HS-5 (cell line): ENCODE results near the gene INTS4.
"Not testable (repeated sequence)": the region's sequence is repeated elsewhere in the genome, so short reads cannot be mapped to it uniquely, and the experiment has no call there.

Source experiments
- DNase-seq: peaks from one replicate; pipeline ENCODE4 v3.0.0-alpha.2; 2012; ENCODE audit warnings: low read depth

The INTS4 gene

GRCh38 chr11:77958583-77959177 is 35.8 kb downstream of the INTS4 start:
- not testable (repeated sequence) for DNase-seq

- DNase-seq, result peak; percentile 15
Measured at GRCh38 chr11:77943296-77943695, 51.2 kb downstream of the INTS4 start.

- not testable (repeated sequence) for DNase-seq
Measured at GRCh38 chr11:77942465-77942864, 52.0 kb downstream of the INTS4 start.

GRCh38 chr11:77933596-77933995 is 60.9 kb downstream of the INTS4 start:
- DNase-seq, result not testable (repeated sequence)

- not testable (repeated sequence) for DNase-seq
Measured at GRCh38 chr11:77930334-77931208, 63.9 kb downstream of the INTS4 start.

- not testable (repeated sequence) for DNase-seq
Measured at GRCh38 chr11:77917713-77918112, 76.8 kb downstream of the INTS4 start.

GRCh38 chr11:77914307-77914791 is 80.1 kb downstream of the INTS4 start:
- DNase-seq, result peak; percentile 24

GRCh38 chr11:77913608-77914306 is 80.7 kb downstream of the INTS4 start:
- not testable (repeated sequence) for DNase-seq

- DNase-seq, result not testable (repeated sequence)
Measured at GRCh38 chr11:77910828-77911227, 83.6 kb downstream of the INTS4 start.

- no peak for DNase-seq
Measured at GRCh38 chr11:77909277-77909676, 85.2 kb downstream of the INTS4 start.

GRCh38 chr11:77908835-77909234 is 85.6 kb downstream of the INTS4 start:
- no peak for DNase-seq

- not testable (repeated sequence) for DNase-seq
Measured at GRCh38 chr11:77894949-77895348, 99.5 kb downstream of the INTS4 start.

GRCh38 chr11:77891703-77892102 is 102.8 kb downstream of the INTS4 start:
- DNase-seq, result not testable (repeated sequence)

GRCh38 chr11:77891256-77891655 is 103.2 kb downstream of the INTS4 start:
- not testable (repeated sequence) for DNase-seq

GRCh38 chr11:77890619-77891056 is 103.8 kb downstream of the INTS4 start:
- DNase-seq, result not testable (repeated sequence)

GRCh38 chr11:77890100-77890614 is 104.3 kb downstream of the INTS4 start:
- not testable (repeated sequence) for DNase-seq

- not testable (repeated sequence) for DNase-seq
Measured at GRCh38 chr11:77889045-77889444, 105.4 kb downstream of the INTS4 start.

- DNase-seq, result no peak
Measured at GRCh38 chr11:77886401-77886800, 108.1 kb downstream of the INTS4 start.

- no peak for DNase-seq
Measured at GRCh38 chr11:77884829-77885190, 109.7 kb downstream of the INTS4 start.

- DNase-seq, result no peak
Measured at GRCh38 chr11:77884186-77884828, 110.2 kb downstream of the INTS4 start.

GRCh38 chr11:77883775-77884174 is 110.7 kb downstream of the INTS4 start:
- no peak for DNase-seq

- no peak for DNase-seq
Measured at GRCh38 chr11:77882396-77882795, 112.1 kb downstream of the INTS4 start.
